ENCODE measurements around the gene KRTAP19-1. TPM values are rescaled to one million over a fixed set of nuclear protein-coding genes. Genes with fewer than 3 reads are reported as not detected.
A peak's percentile ranks its signal among the peaks of the same experiment; 100 is the strongest.

Gene KRTAP19-1
- total and polyA plus RNA-seq, 9 donors = not detected

DNA sequence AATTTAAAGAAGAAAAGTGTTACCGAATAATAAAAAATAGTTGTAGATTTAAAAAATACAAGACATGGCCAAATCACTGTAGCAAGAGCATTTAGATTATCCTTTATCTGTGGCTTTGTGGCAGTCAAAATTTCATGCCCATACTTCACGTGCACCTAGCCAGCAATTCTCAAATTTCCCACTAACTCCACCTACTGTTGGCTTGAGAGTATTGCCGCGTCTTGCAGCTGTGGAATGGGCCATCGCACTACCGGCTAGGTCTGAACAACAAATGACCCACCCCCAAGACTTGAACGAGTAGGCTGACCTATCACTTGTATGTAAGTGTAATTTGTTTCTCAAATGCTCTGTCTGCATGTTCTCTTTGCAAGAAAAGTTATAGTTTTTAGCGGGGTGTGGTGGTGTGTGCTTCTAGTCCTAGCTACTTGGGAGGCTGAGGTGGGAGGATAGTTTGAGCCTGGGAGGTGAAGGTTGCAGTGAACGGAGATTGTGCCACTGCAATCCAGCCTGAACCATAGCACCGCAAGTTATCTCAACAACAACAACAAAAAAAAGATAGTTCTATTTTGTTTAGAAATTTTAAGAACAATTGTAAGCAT lies 46.0 kb downstream of the KRTAP19-1 start:
- H3K27me3 ChIP-seq (ENCODE audit: control insufficient read depth, insufficient read depth, low read length) = no peaks in the 10 kb centered on the region
- H3K4me1 ChIP-seq (ENCODE audit: control insufficient read depth, insufficient read depth, low read length) = no peaks in the 10 kb centered on the region
- H3K36me3 ChIP-seq (ENCODE audit: control insufficient read depth, insufficient read depth, low read length) = no peaks in the 10 kb centered on the region
- no peak overlapping the region for H3K4me3 ChIP-seq (ENCODE audit: low read length)
- 20% methylated on average over 2 of the region's 10 CpGs for WGBS (ENCODE audit: insufficient coverage)
- peak; percentile 27 for DNase-seq
- H3K27ac ChIP-seq (ENCODE audit: low read length) = no peak overlapping the region
- H3K9me3 ChIP-seq (replicated peaks; ENCODE audit: control insufficient read depth, low read depth, low read length) = no peaks in the 10 kb centered on the region

DNA sequence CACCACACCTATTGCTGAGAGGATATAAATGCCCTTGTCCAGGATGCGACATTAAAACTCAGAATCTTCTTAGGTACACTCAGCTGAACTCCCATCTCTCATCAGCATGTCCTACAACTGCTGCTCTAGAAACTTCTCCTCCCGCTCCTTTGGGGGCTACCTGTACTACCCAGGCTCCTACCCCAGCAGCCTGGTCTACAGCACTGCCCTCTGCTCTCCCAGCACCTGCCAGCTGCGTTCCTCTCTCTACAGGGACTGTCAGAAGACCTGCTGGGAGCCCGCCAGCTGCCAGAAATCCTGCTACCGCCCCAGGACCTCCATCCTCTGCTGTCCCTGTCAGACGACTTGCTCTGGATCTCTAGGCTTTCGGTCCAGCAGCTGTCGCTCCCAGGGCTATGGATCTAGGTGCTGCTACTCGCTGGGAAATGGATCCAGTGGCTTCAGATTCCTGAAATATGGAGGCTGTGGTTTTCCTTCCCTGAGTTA lies 50.0 kb downstream of the KRTAP19-1 start, which contains the start of gene KRTAP13-4:
KRTAP13-4 (plus strand) TSS at position 51 of the 486 bp plus-strand sequence; CDS start at position 107, 56 bp downstream.
- no peaks in the 10 kb centered on the region for H3K9me3 ChIP-seq (replicated peaks; ENCODE audit: control insufficient read depth, low read depth, low read length)
- no peaks in the 10 kb centered on the region for H3K36me3 ChIP-seq (ENCODE audit: control insufficient read depth, insufficient read depth, low read length)
- H3K4me3 ChIP-seq (ENCODE audit: low read length) = no peak within 1 kb of the TSS
- no peaks in the 10 kb centered on the region for H3K4me1 ChIP-seq (ENCODE audit: control insufficient read depth, insufficient read depth, low read length)
- DNase-seq = no peak
- no peak within 1 kb of the TSS for H3K27ac ChIP-seq (ENCODE audit: low read length)
- H3K27me3 ChIP-seq (ENCODE audit: control insufficient read depth, insufficient read depth, low read length) = no peaks in the 10 kb centered on the region
- WGBS (ENCODE audit: insufficient coverage) = 77% methylated on average over 9 of the region's 9 CpGs

Other genes with a start within 250 kb of the KRTAP19-1 start
- gene KRTAP24-1, start 197.4 kb downstream of the KRTAP19-1 start, total RNA-seq = not detected
- gene KRTAP24-1, start 197.4 kb downstream of the KRTAP19-1 start, polyA plus RNA-seq (ENCODE audit: insufficient read depth in 1 of 8, insufficient read length in 8 of 8, low replicate concordance in 1 of 8) = not detected
- not detected for gene KRTAP25-1, start 190.9 kb downstream of the KRTAP19-1 start, total RNA-seq
- not detected for gene KRTAP25-1, start 190.9 kb downstream of the KRTAP19-1 start, polyA plus RNA-seq (ENCODE audit: insufficient read depth in 1 of 8, insufficient read length in 8 of 8, low replicate concordance in 1 of 8)
- gene KRTAP26-1, start 160.1 kb downstream of the KRTAP19-1 start, total RNA-seq = not detected
- gene KRTAP26-1, start 160.1 kb downstream of the KRTAP19-1 start, polyA plus RNA-seq (ENCODE audit: insufficient read depth in 1 of 8, insufficient read length in 8 of 8, low replicate concordance in 1 of 8) = not detected
- gene KRTAP27-1, start 142.7 kb downstream of the KRTAP19-1 start, total RNA-seq = not detected
- not detected for gene KRTAP27-1, start 142.7 kb downstream of the KRTAP19-1 start, polyA plus RNA-seq (ENCODE audit: insufficient read depth in 1 of 8, insufficient read length in 8 of 8, low replicate concordance in 1 of 8)
- gene KRTAP23-1, start 131.8 kb downstream of the KRTAP19-1 start, total RNA-seq = not detected
- under 1 TPM in 1 of 8 donors, not detected in 7; 0.69 TPM for gene KRTAP23-1, start 131.8 kb downstream of the KRTAP19-1 start, polyA plus RNA-seq (ENCODE audit: insufficient read depth in 1 of 8, insufficient read length in 8 of 8, low replicate concordance in 1 of 8)
- not detected for gene KRTAP13-2, start 108.1 kb downstream of the KRTAP19-1 start, total RNA-seq
- not detected for gene KRTAP13-2, start 108.1 kb downstream of the KRTAP19-1 start, polyA plus RNA-seq (ENCODE audit: insufficient read depth in 1 of 8, insufficient read length in 8 of 8, low replicate concordance in 1 of 8)
- not detected for gene KRTAP13-1, start 84.3 kb downstream of the KRTAP19-1 start, total RNA-seq
- gene KRTAP13-1, start 84.3 kb downstream of the KRTAP19-1 start, polyA plus RNA-seq (ENCODE audit: insufficient read depth in 1 of 8, insufficient read length in 8 of 8, low replicate concordance in 1 of 8) = not detected
- not detected for gene KRTAP13-3, start 54.4 kb downstream of the KRTAP19-1 start, total RNA-seq
- gene KRTAP13-3, start 54.4 kb downstream of the KRTAP19-1 start, polyA plus RNA-seq (ENCODE audit: insufficient read depth in 1 of 8, insufficient read length in 8 of 8, low replicate concordance in 1 of 8) = not detected
- gene KRTAP13-4, start 50.1 kb downstream of the KRTAP19-1 start, total RNA-seq = not detected
- gene KRTAP13-4, start 50.1 kb downstream of the KRTAP19-1 start, polyA plus RNA-seq (ENCODE audit: insufficient read depth in 1 of 8, insufficient read length in 8 of 8, low replicate concordance in 1 of 8) = not detected
- gene KRTAP15-1, start 40.1 kb downstream of the KRTAP19-1 start, total RNA-seq = not detected
- not detected for gene KRTAP15-1, start 40.1 kb downstream of the KRTAP19-1 start, polyA plus RNA-seq (ENCODE audit: insufficient read depth in 1 of 8, insufficient read length in 8 of 8, low replicate concordance in 1 of 8)
- not detected for gene KRTAP19-2, start 7.1 kb upstream of the KRTAP19-1 start, total RNA-seq
- gene KRTAP19-2, start 7.1 kb upstream of the KRTAP19-1 start, polyA plus RNA-seq (ENCODE audit: insufficient read depth in 1 of 8, insufficient read length in 8 of 8, low replicate concordance in 1 of 8) = not detected
- not detected for gene KRTAP19-3, start 11.6 kb upstream of the KRTAP19-1 start, total RNA-seq
- gene KRTAP19-3, start 11.6 kb upstream of the KRTAP19-1 start, polyA plus RNA-seq (ENCODE audit: insufficient read depth in 1 of 8, insufficient read length in 8 of 8, low replicate concordance in 1 of 8) = not detected
- gene KRTAP19-4, start 16.8 kb upstream of the KRTAP19-1 start, total RNA-seq = not detected
- gene KRTAP19-4, start 16.8 kb upstream of the KRTAP19-1 start, polyA plus RNA-seq (ENCODE audit: insufficient read depth in 1 of 8, insufficient read length in 8 of 8, low replicate concordance in 1 of 8) = not detected
- not detected for gene KRTAP19-5, start 21.8 kb upstream of the KRTAP19-1 start, total RNA-seq
- gene KRTAP19-5, start 21.8 kb upstream of the KRTAP19-1 start, polyA plus RNA-seq (ENCODE audit: insufficient read depth in 1 of 8, insufficient read length in 8 of 8, low replicate concordance in 1 of 8) = not detected
- not detected for gene KRTAP19-6, start 61.5 kb upstream of the KRTAP19-1 start, total RNA-seq
- gene KRTAP19-6, start 61.5 kb upstream of the KRTAP19-1 start, polyA plus RNA-seq (ENCODE audit: insufficient read depth in 1 of 8, insufficient read length in 8 of 8, low replicate concordance in 1 of 8) = not detected
- not detected for gene KRTAP19-7, start 80.9 kb upstream of the KRTAP19-1 start, total RNA-seq
- not detected for gene KRTAP19-7, start 80.9 kb upstream of the KRTAP19-1 start, polyA plus RNA-seq (ENCODE audit: insufficient read depth in 1 of 8, insufficient read length in 8 of 8, low replicate concordance in 1 of 8)
- not detected for gene KRTAP22-2, start 110.0 kb upstream of the KRTAP19-1 start, total RNA-seq
- gene KRTAP22-2, start 110.0 kb upstream of the KRTAP19-1 start, polyA plus RNA-seq (ENCODE audit: insufficient read depth in 1 of 8, insufficient read length in 8 of 8, low replicate concordance in 1 of 8) = not detected
- gene KRTAP6-3, start 112.1 kb upstream of the KRTAP19-1 start, total RNA-seq = not detected
- not detected for gene KRTAP6-3, start 112.1 kb upstream of the KRTAP19-1 start, polyA plus RNA-seq (ENCODE audit: insufficient read depth in 1 of 8, insufficient read length in 8 of 8, low replicate concordance in 1 of 8)
- gene KRTAP6-2, start 118.5 kb upstream of the KRTAP19-1 start, total RNA-seq = not detected
- gene KRTAP6-2, start 118.5 kb upstream of the KRTAP19-1 start, polyA plus RNA-seq (ENCODE audit: insufficient read depth in 1 of 8, insufficient read length in 8 of 8, low replicate concordance in 1 of 8) = not detected
- not detected for gene KRTAP22-1, start 120.7 kb upstream of the KRTAP19-1 start, total RNA-seq
- gene KRTAP22-1, start 120.7 kb upstream of the KRTAP19-1 start, polyA plus RNA-seq (ENCODE audit: insufficient read depth in 1 of 8, insufficient read length in 8 of 8, low replicate concordance in 1 of 8) = not detected
- gene KRTAP6-1, start 133.6 kb upstream of the KRTAP19-1 start, total RNA-seq = not detected
- gene KRTAP6-1, start 133.6 kb upstream of the KRTAP19-1 start, polyA plus RNA-seq (ENCODE audit: insufficient read depth in 1 of 8, insufficient read length in 8 of 8, low replicate concordance in 1 of 8) = not detected
- gene KRTAP20-1, start 136.1 kb upstream of the KRTAP19-1 start, total RNA-seq = not detected
- gene KRTAP20-1, start 136.1 kb upstream of the KRTAP19-1 start, polyA plus RNA-seq (ENCODE audit: insufficient read depth in 1 of 8, insufficient read length in 8 of 8, low replicate concordance in 1 of 8) = not detected
- not detected for gene KRTAP20-4, start 140.3 kb upstream of the KRTAP19-1 start, total RNA-seq
- not detected for gene KRTAP20-4, start 140.3 kb upstream of the KRTAP19-1 start, polyA plus RNA-seq (ENCODE audit: insufficient read depth in 1 of 8, insufficient read length in 8 of 8, low replicate concordance in 1 of 8)
- gene KRTAP20-2, start 154.8 kb upstream of the KRTAP19-1 start, total RNA-seq = not detected
- not detected for gene KRTAP20-2, start 154.8 kb upstream of the KRTAP19-1 start, polyA plus RNA-seq (ENCODE audit: insufficient read depth in 1 of 8, insufficient read length in 8 of 8, low replicate concordance in 1 of 8)
- gene KRTAP20-3, start 162.5 kb upstream of the KRTAP19-1 start, total RNA-seq = not detected
- not detected for gene KRTAP20-3, start 162.5 kb upstream of the KRTAP19-1 start, polyA plus RNA-seq (ENCODE audit: insufficient read depth in 1 of 8, insufficient read length in 8 of 8, low replicate concordance in 1 of 8)
- not detected for gene KRTAP21-3, start 238.4 kb upstream of the KRTAP19-1 start, total RNA-seq
- gene KRTAP21-3, start 238.4 kb upstream of the KRTAP19-1 start, polyA plus RNA-seq (ENCODE audit: insufficient read depth in 1 of 8, insufficient read length in 8 of 8, low replicate concordance in 1 of 8) = not detected